ENCODE measurements around the gene SCRN3.

Gene SCRN3

DNA sequence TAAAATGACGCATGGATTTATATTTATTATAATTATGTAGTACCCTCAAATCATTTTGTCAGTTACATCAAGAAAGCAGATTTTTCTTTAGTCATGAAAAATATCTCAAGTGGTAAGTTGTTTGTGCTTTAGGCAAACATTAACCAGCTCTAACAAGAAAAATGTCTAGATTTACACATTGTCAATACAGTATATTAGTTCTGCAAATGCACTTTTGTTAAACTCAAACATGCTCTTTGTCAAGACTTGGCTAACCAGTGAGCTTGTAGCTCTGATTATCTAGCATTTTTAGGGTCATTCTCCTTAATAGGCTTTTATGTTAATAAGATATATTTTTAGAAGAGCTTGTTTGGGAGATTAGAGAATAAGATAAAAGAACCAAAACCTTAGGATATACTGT is 32.7 kb downstream of the SCRN3 start:
- TF ChIP-seq ZFX (IDR thresholded peaks at IDR 0.05), result no peak
- TF ChIP-seq, protein P1, sequence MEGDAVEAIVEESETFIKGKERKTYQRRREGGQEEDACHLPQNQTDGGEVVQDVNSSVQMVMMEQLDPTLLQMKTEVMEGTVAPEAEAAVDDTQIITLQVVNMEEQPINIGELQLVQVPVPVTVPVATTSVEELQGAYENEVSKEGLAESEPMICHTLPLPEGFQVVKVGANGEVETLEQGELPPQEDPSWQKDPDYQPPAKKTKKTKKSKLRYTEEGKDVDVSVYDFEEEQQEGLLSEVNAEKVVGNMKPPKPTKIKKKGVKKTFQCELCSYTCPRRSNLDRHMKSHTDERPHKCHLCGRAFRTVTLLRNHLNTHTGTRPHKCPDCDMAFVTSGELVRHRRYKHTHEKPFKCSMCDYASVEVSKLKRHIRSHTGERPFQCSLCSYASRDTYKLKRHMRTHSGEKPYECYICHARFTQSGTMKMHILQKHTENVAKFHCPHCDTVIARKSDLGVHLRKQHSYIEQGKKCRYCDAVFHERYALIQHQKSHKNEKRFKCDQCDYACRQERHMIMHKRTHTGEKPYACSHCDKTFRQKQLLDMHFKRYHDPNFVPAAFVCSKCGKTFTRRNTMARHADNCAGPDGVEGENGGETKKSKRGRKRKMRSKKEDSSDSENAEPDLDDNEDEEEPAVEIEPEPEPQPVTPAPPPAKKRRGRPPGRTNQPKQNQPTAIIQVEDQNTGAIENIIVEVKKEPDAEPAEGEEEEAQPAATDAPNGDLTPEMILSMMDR (conservative IDR thresholded peaks at IDR 0.05), result no peak
- no peak overlapping the region for H3K27ac ChIP-seq

DNA sequence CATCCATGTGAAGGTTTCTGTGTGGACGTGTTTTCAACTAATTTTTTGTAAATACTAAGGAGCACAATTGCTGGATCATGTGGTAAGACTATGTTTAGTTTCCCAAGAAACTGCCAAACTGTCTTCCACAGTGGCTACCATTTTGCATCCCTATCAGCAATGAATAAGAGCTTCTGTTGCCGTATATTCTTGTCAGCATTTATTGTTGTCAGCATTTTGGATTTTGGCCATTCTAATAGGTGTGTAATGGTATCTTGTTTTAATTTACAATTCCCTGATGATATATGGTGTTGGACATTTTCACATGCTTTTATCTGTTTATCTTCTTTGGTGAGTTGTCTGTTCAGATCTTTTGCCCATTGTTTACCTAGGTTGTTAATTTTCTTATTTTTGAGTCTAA is 34.5 kb downstream of the SCRN3 start:
- no peak for TF ChIP-seq ZFX (IDR thresholded peaks at IDR 0.05)
- TF ChIP-seq, protein P1 (conservative IDR thresholded peaks at IDR 0.05), result no peak
- no peak overlapping the region for H3K27ac ChIP-seq

DNA sequence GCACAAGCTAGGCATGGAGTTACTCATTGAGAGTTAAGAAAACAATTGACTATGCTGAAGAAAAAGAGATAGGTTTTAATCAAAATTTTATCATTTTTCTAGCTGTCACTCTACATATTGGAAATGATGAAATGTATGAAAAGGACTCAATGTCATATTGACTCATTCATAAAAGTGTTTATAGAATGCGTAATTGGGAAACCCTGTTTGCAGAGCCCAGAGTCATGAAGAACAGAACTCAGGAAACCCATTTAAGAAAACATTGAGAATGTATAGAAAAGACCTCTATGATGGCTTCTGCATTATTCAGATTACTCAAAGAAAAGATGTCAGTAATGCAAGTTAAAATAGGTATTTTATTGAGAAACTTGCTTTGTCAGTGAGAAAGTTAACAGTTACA is 36.4 kb downstream of the SCRN3 start:
- H3K27ac ChIP-seq, result no peak overlapping the region
- TF ChIP-seq ZFX (IDR thresholded peaks at IDR 0.05), result no peak
- TF ChIP-seq, protein P1 (conservative IDR thresholded peaks at IDR 0.05), result no peak

DNA sequence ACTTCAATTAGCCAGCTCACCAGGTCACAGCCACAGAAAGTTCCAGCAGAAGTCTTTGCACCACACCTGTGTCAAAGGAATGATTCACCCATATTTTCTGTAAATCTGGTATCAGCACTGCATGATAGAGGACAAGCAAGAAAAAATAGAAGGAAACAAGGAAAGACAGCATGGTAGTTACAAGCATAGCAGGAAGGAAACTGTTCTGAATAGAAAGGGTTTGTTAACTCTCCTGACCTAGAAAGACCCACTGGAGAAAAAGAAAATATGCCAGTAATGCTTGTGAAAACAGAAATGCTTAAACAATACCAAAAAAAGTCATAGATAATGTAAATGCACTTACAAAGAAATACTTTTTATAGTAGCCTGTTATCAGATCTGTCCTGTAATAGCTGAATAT is 40.8 kb downstream of the SCRN3 start:
- H3K27ac ChIP-seq, result no peak overlapping the region
- no peak for TF ChIP-seq ZFX (IDR thresholded peaks at IDR 0.05)
- TF ChIP-seq, protein P1 (conservative IDR thresholded peaks at IDR 0.05), result no peak

DNA sequence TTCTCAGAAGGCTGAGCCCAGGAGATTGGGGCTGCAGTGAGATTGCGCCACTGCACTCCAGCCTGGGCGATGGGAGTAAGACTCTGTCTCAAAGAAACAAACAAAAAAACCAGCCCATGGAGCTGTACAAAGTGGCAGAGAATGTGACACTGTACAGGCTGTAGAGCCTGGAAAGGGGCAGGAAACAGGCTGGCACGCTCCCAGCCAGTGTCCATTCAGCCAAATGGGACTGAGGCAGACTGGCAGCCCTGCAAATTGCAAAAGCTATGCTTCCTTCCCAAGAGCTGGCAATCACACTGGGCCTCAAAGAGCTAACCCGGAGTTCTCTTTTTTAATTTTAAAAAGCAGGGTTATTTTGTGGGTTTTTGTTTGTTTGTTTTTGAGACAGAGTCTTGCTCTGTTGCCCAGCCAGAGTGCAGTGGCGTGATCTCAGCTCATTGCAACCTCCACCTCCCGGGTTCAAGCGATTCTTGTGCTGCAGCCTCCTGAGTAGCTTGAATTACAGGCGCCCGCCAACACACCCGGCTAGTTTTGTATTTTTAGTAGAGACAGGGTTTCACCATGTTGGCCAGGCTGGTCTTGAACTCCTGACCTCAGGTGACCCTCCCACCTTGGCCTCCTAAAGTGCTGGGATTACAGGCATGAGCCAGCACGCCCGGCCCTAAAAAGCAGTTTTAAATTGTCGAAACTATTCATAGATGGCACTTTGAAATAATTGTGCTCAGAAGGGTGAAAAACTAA is 42.8 kb downstream of the SCRN3 start:
- TF ChIP-seq ZFX (IDR thresholded peaks at IDR 0.05), result no peak
- TF ChIP-seq, protein P1 (conservative IDR thresholded peaks at IDR 0.05), result no peak
- no peak overlapping the region for H3K27ac ChIP-seq

DNA sequence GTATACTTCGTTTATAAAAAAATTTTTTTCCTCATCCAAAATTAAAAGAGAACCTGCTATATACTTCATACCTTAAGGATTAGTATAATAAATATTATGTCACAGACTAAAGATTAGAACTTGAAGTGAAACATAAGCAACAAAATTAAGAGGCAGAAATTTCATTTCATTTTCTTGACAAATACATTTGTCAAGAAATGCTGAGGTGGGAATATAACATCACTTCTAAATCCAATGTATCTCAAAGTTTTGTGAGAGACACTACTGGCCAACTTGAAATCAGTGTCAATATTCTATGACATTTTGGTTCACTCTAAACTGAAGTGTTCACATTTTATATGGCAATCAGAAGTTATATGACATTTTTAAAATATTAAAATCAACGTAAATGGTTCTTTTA is 43.8 kb downstream of the SCRN3 start:
- no peak overlapping the region for H3K27ac ChIP-seq
- TF ChIP-seq ZFX (IDR thresholded peaks at IDR 0.05), result no peak
- TF ChIP-seq, protein P1 (conservative IDR thresholded peaks at IDR 0.05), result no peak

DNA sequence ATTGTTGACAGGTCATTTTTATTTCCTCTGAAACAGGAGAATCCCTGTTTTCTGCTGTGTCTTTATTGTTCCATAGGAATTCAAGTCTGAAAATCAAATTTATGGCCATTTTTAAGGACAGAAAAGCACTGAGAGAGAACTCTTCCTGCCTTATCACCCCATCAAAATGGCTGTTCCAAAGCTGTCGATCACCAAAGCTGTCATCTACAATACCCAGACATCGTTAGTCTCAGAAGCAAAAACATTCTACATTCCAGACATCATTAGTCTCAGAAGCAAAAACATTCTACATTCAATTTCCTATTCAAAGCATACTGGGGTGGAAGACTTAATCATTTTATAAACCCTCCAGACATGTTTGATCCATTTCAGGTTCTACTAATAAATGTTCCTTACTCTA is 44.4 kb downstream of the SCRN3 start:
- TF ChIP-seq ZFX (IDR thresholded peaks at IDR 0.05), result no peak
- TF ChIP-seq, protein P1 (conservative IDR thresholded peaks at IDR 0.05), result no peak
- no peak overlapping the region for H3K27ac ChIP-seq
